K562 (cell line): ENCODE measurements around the gene DRC3. TPM values are rescaled to one million over a fixed set of nuclear protein-coding genes. Genes with fewer than 3 reads are reported as not detected.

Experiments used
- ATAC-seq: fragments of 200-7000 bp; cut with Tn5 transposase; 3 replicates; pipeline ENCODE4 v1.9.1; 2020; ENCODE audit warnings: moderate library complexity
- BruUV-seq: library from RNA; stranded (reverse); fragments of 400-500 nt; replicated peaks from 2 replicates; lab custom pipeline; 2021; lab: Mats Ljungman, UMichigan
- CTCF ChIA-PET: fragments of 300-600 bp; formaldehyde crosslinking; extraction: SDS; loops from one replicate; lab custom pipeline; 2021; ENCODE audit warnings: low intra/inter-chr PET ratio; lab: Yijun Ruan, JAX
- POLR2A ChIA-PET: fragments of 300-600, 350-650 bp; sonication (Branson Sonifier 250); formaldehyde crosslinking; extraction: SDS; loops from one replicate; lab custom pipeline; 2021; ENCODE audit warnings: antibody characterized with exemption, inconsistent platforms; lab: Yijun Ruan, JAX
- DNase-seq, 4 experiments: peaks; one replicate each; pipeline versions ENCODE4 v3.0.0 to v3.0.0-alpha.2; 2011 to 2018; ENCODE audit warnings: low spot score in 3 of 4, mixed read lengths in 3 of 4; ENCODE audit errors: extremely low read depth in 1 of 4
- FAIRE-seq: peaks from 2 replicates; lab custom pipeline; 2011; peaks lifted over from hg19 to GRCh38; lab: Jason Lieb, UNC
- H2AFZ ChIP-seq: 2 replicates; pipeline ENCODE4 v1.6.0; 2011; ENCODE audit warnings: low read depth, low read length, control low read depth, inconsistent platforms
- H3K27ac ChIP-seq: fragments of 200-600 bp; 3 replicates; pipeline ENCODE4 v1.8.0; 2011; ENCODE audit warnings: low read depth, mild to moderate bottlenecking, control low read depth, inconsistent platforms, low read length, moderate library complexity, mixed read lengths; ENCODE audit errors: extremely low read depth
- H3K27me3 ChIP-seq, 2 experiments: fragments of 300-600 bp in 1 of 2; 2 replicates in 1 of 2; 3 replicates in 1 of 2; pipeline versions ENCODE4 v1.6.0 to v1.8.0; 2011; ENCODE audit warnings: inconsistent platforms in 2 of 2, low read length in 2 of 2, mild to moderate bottlenecking in 1 of 2, mixed read lengths in 1 of 2, moderate library complexity in 1 of 2; ENCODE audit not compliant: control insufficient read depth in 2 of 2, insufficient read depth in 2 of 2
- H3K36me3 ChIP-seq: fragments of 300-600 bp; 3 replicates; pipeline ENCODE4 v1.8.0; 2011; ENCODE audit warnings: mild to moderate bottlenecking, low read length, inconsistent platforms; ENCODE audit not compliant: control insufficient read depth, insufficient read depth
- H3K4me1 ChIP-seq, 2 experiments: fragments of 200-600 bp in 1 of 2; replicated peaks in 1 of 2; 2 replicates in 1 of 2; 3 replicates in 1 of 2; pipeline versions ENCODE4 v1.5.1 to v1.8.0; 2011; ENCODE audit warnings: inconsistent platforms in 2 of 2, low read length in 2 of 2, mild to moderate bottlenecking in 1 of 2, mixed read lengths in 1 of 2, moderate library complexity in 1 of 2; ENCODE audit not compliant: control insufficient read depth in 2 of 2, insufficient read depth in 2 of 2
- H3K4me2 ChIP-seq: 2 replicates; pipeline ENCODE4 v1.6.1; 2011; ENCODE audit warnings: low read length, control low read depth, inconsistent platforms, mixed read lengths; ENCODE audit not compliant: insufficient read depth
- H3K4me3 ChIP-seq: fragments of 200-600 bp; sonication (generic), shearing (Covaris generic); 2 replicates; pipeline ENCODE4 v1.5.1; 2016; ENCODE audit warnings: control low read depth, inconsistent platforms
- H3K79me2 ChIP-seq: fragments of 200-600 bp; 3 replicates; pipeline ENCODE4 v1.8.0; 2011; ENCODE audit warnings: low read length, inconsistent platforms; ENCODE audit not compliant: control insufficient read depth, insufficient read depth
- H3K9ac ChIP-seq, 2 experiments: 2 replicates each; pipeline versions ENCODE4 v1.6.0 to v1.6.1; 2011; ENCODE audit warnings: low read depth in 2 of 2, low read length in 2 of 2, control low read depth in 1 of 2, inconsistent platforms in 1 of 2, mild to moderate bottlenecking in 1 of 2, mixed read lengths in 1 of 2; ENCODE audit not compliant: insufficient read depth in 1 of 2
- H3K9me1 ChIP-seq: one replicate; pipeline ENCODE4 v1.6.0; 2011; ENCODE audit warnings: inconsistent platforms, mild to moderate bottlenecking, low read length, moderate library complexity; ENCODE audit not compliant: control insufficient read depth, insufficient read depth
- H3K9me3 ChIP-seq: replicated peaks from 2 replicates; pipeline ENCODE4 v1.5.1; 2011; ENCODE audit warnings: low read depth, low read length, inconsistent platforms; ENCODE audit not compliant: control insufficient read depth, insufficient read depth
- H4K20me1 ChIP-seq: replicated peaks from 2 replicates; pipeline ENCODE4 v1.6.1; 2011; ENCODE audit warnings: low read length, inconsistent platforms, mixed read lengths; ENCODE audit not compliant: control insufficient read depth, insufficient read depth
- CREBBP ChIP-seq: IDR thresholded peaks from one replicate; pipeline ENCODE4 v1.6.1; 2012; ENCODE audit warnings: low read depth, mild to moderate bottlenecking, control low read depth, inconsistent platforms, low read length
- WGBS: fragments of 100-300 bp; shearing (Covaris generic); methylation state at CpG from one replicate; pipeline ENCODE4 v1.1.6; 2016; ENCODE audit warnings: low coverage, mixed read lengths; ENCODE audit not compliant: insufficient coverage; ENCODE audit errors: missing lambda C conversion rate; 5-methylcytosine and 5-hydroxymethylcytosine counted together
- in situ Hi-C: fragments of 300-500 bp; cut with MboI; formaldehyde crosslinking; loops from 4 replicates; pipeline ENCODE4 v1.15.0; 2018; ENCODE audit warnings: inconsistent platforms, mixed read lengths
- intact Hi-C: fragments of 100-400 bp; cut with micrococcal nuclease; formaldehyde crosslinking; loops from 2 replicates; pipeline ENCODE4 v1.14.2; 2022
- polyA plus RNA-seq, 8 experiments: library from polyadenylated mRNA; depleted of rRNA in 4 of 8; stranded (reverse) in 5 of 8; unstranded in 3 of 8; fragments of >200 nt; fragmentation: Nextera tagmentation in 2 of 8; fragmentation: Illumina TruSeq in 1 of 8; extraction: Ambion mirVana in 2 of 8; extraction: Trizol in 1 of 8; gene quantifications; 2 replicates each; pipeline versions ENCODE4 v1.2.1 to v1.2.3, GENCODE V29; 2011 to 2014; ENCODE audit warnings: inconsistent platforms in 1 of 8, missing spikeins in 1 of 8
- total RNA-seq, 7 experiments: library from RNA; depleted of rRNA in 6 of 7; stranded (reverse); fragments of >200 nt in 6 of 7; fragmentation: Illumina TruSeq in 2 of 7; extraction: Trizol in 2 of 7; gene quantifications; 2 replicates each; pipeline versions ENCODE4 v1.2.1 to v1.2.3, GENCODE V29; 2011 to 2021; ENCODE audit warnings: low replicate concordance in 1 of 7
- TF ChIP-seq, protein P1 (sequence below): fragments of 250-450 bp; sonication (Bioruptor Pico); IDR thresholded peaks from 2 replicates; pipeline ENCODE4 v1.8.0; 2022; ENCODE audit warnings: inconsistent platforms, mild to moderate bottlenecking, moderate library complexity, borderline replicate concordance

DRC3 gene
- total and polyA plus RNA-seq, 9 of the 15 experiments (the other 6 are each of a cell fraction or from before 2014, with no cell fraction given): 0.10 to 0.84 (median 0.30) TPM; not detected in 3

DNA sequence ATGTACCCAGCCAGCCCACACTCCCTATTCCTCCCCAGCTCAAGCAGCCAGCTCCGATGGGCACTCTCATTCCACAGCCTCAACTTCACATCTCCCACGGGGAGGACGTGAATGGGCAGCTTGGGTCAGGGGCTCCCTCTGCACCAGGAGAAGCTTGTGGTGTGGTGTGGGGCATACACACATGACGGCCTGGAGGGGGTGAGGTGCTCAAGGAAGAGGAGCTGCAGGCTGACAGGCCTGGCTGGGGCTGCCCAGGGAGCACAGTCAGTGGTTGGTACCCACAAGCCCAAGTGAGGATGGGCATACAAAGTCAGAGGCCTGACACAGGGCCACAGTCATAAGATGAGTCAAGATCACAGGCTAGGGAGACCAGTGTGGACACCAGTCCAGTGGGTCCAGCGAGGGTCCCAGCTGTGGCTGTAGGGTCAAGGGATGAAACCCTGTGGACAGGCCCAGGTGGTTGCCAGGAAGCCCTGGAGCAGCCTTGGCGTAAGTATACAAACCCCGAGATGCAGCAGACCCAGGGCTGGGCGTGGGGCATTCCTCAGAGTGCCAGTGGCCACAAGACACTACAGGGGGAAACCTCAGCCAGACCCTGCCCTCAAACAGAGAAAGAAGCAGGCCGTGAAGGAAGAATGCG lies 4.4 kb downstream of the DRC3 start:
- intact Hi-C loops: no loop called here
- TF ChIP-seq, protein P1, sequence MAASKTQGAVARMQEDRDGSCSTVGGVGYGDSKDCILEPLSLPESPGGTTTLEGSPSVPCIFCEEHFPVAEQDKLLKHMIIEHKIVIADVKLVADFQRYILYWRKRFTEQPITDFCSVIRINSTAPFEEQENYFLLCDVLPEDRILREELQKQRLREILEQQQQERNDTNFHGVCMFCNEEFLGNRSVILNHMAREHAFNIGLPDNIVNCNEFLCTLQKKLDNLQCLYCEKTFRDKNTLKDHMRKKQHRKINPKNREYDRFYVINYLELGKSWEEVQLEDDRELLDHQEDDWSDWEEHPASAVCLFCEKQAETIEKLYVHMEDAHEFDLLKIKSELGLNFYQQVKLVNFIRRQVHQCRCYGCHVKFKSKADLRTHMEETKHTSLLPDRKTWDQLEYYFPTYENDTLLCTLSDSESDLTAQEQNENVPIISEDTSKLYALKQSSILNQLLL (CRISPR knock-in tag): no peak
- TF ChIP-seq CREBBP: no peak
- WGBS: 31% methylated on average over 9 of the region's 10 CpGs
- H3K9ac ChIP-seq: no peak overlapping the region
- H3K27ac ChIP-seq: no peak overlapping the region
- no peak overlapping the region for H2AFZ ChIP-seq
- DNase-seq: no peak
- no peaks in the 10 kb centered on the region for H3K9me3 ChIP-seq
- no peak overlapping the region for H3K4me2 ChIP-seq
- no peak for FAIRE-seq
- POLR2A ChIA-PET: no interaction called here
- no peak for ATAC-seq
- no peaks in the 10 kb centered on the region for H4K20me1 ChIP-seq
- no peak overlapping the region for H3K4me3 ChIP-seq
- BruUV-seq: no TSS peak
- H3K36me3 ChIP-seq: no peaks in the 10 kb centered on the region
- H3K9me1 ChIP-seq: no peaks in the 10 kb centered on the region
- H3K4me1 ChIP-seq: peaks cover 2 to 6% of the 10 kb centered on the region in 2 experiments; a peak in 3 of 5 replicates
- in situ Hi-C loops: no loop called here
- CTCF ChIA-PET: no interaction called here
- H3K79me2 ChIP-seq: no peaks in the 10 kb centered on the region
- H3K27me3 ChIP-seq: no peaks in the 10 kb centered on the region
